Neuronal stem cell (in vitro differentiated cells): ENCODE measurements around the gene BIRC5.
A peak's percentile ranks its signal among the peaks of the same experiment; 100 is the strongest.

ENCODE experiments used
- DNase-seq: peaks from one replicate; pipeline ENCODE4 v3.0.0-alpha.2; 2013; ENCODE audit warnings: low spot score
- H2AFZ ChIP-seq: one replicate; pipeline ENCODE4 v1.6.1; 2013; ENCODE audit warnings: mild to moderate bottlenecking, low read length, inconsistent platforms
- H2AK5ac ChIP-seq: 2 replicates; pipeline ENCODE4 v1.6.1; 2013; ENCODE audit warnings: low read depth, mild to moderate bottlenecking, inconsistent platforms, low read length, moderate library complexity, mixed read lengths
- H2BK120ac ChIP-seq: 2 replicates; pipeline ENCODE4 v1.6.1; 2013; ENCODE audit warnings: low read depth, mild to moderate bottlenecking, inconsistent platforms, low read length, moderate library complexity, mixed read lengths
- H2BK12ac ChIP-seq: one replicate; pipeline ENCODE4 v1.6.1; 2013; ENCODE audit warnings: low read length, inconsistent platforms
- H2BK15ac ChIP-seq: 2 replicates; pipeline ENCODE4 v1.6.1; 2013; ENCODE audit warnings: mild to moderate bottlenecking, low read length, inconsistent platforms, mixed read lengths
- H2BK5ac ChIP-seq: one replicate; pipeline ENCODE4 v1.6.1; 2013; ENCODE audit warnings: inconsistent platforms, mild to moderate bottlenecking, low read length, moderate library complexity
- H3K14ac ChIP-seq: one replicate; pipeline ENCODE4 v1.6.1; 2013; ENCODE audit warnings: low read length, inconsistent platforms
- H3K18ac ChIP-seq: 2 replicates; pipeline ENCODE4 v1.6.1; 2013; ENCODE audit warnings: low read length, inconsistent platforms
- H3K23ac ChIP-seq: 2 replicates; pipeline ENCODE4 v1.6.1; 2013; ENCODE audit warnings: low read depth, mild to moderate bottlenecking, mixed read lengths, low read length, inconsistent platforms; ENCODE audit not compliant: poor library complexity
- H3K27ac ChIP-seq: replicated peaks from 3 replicates; pipeline ENCODE4 v1.5.1; 2013; ENCODE audit warnings: low read length, inconsistent platforms
- H3K27me3 ChIP-seq, 3 experiments: 2 replicates each; pipeline ENCODE4 v1.6.1; 2013; ENCODE audit warnings: low read length in 3 of 3, mild to moderate bottlenecking in 2 of 3, inconsistent platforms in 1 of 3, low read depth in 1 of 3, mixed read lengths in 1 of 3, moderate library complexity in 1 of 3; ENCODE audit not compliant: control insufficient read depth in 3 of 3, insufficient read depth in 3 of 3
- H3K36me3 ChIP-seq, 2 donors: replicated peaks in 1 of 2; 2 replicates each; pipeline ENCODE4 v1.6.1; 2013; ENCODE audit warnings: low read length in 2 of 2; ENCODE audit not compliant: control insufficient read depth in 2 of 2, insufficient read depth in 2 of 2
- H3K4ac ChIP-seq: 2 replicates; pipeline ENCODE4 v1.6.1; 2013; ENCODE audit warnings: inconsistent platforms, mild to moderate bottlenecking, low read length, moderate library complexity
- H3K4me1 ChIP-seq, 2 donors: 1 replicate in 1 of 2; 2 replicates in 1 of 2; pipeline ENCODE4 v1.6.1; 2013; ENCODE audit warnings: low read length in 2 of 2, low read depth in 1 of 2; ENCODE audit not compliant: control insufficient read depth in 2 of 2, insufficient read depth in 1 of 2
- H3K4me2 ChIP-seq: one replicate; pipeline ENCODE4 v1.6.1; 2013; ENCODE audit warnings: mild to moderate bottlenecking, low read length, inconsistent platforms; ENCODE audit not compliant: insufficient read depth, poor library complexity, severe bottlenecking
- H3K4me3 ChIP-seq, 2 donors: 2 replicates each; pipeline ENCODE4 v1.5.1; 2013; ENCODE audit warnings: low read length in 2 of 2, mild to moderate bottlenecking in 2 of 2, inconsistent platforms in 1 of 2, moderate library complexity in 1 of 2
- H3K79me1 ChIP-seq: one replicate; pipeline ENCODE4 v1.6.1; 2013; ENCODE audit warnings: low read depth, mild to moderate bottlenecking, inconsistent platforms, low read length, moderate library complexity
- H3K9ac ChIP-seq: one replicate; pipeline ENCODE4 v1.6.1; 2013; ENCODE audit warnings: mild to moderate bottlenecking, low read depth, low read length, inconsistent platforms; ENCODE audit not compliant: poor library complexity
- H3K9me3 ChIP-seq, 2 donors: replicated peaks in 1 of 2; 2 replicates each; pipeline versions ENCODE3 to v1.6.1; 2013; ENCODE audit warnings: low read length in 2 of 2, mild to moderate bottlenecking in 2 of 2, inconsistent platforms in 1 of 2, low read depth in 1 of 2, mixed read lengths in 1 of 2, moderate library complexity in 1 of 2; ENCODE audit not compliant: control insufficient read depth in 2 of 2, insufficient read depth in 1 of 2
- H4K8ac ChIP-seq: one replicate; pipeline ENCODE4 v1.6.1; 2013; ENCODE audit warnings: low read depth, mild to moderate bottlenecking, inconsistent platforms, low read length, moderate library complexity
- H4K91ac ChIP-seq: one replicate; pipeline ENCODE4 v1.6.1; 2013; ENCODE audit warnings: low read length, low read depth, mild to moderate bottlenecking, inconsistent platforms; ENCODE audit not compliant: poor library complexity
- WGBS, 2 donors: extraction: QIAGEN DNeasy Blood & Tissue Kit; methylation state at CpG; one replicate each; pipeline ENCODE4 v1.1.7; 2013; ENCODE audit warnings: missing lambda C conversion rate in 2 of 2, mixed read lengths in 1 of 2; ENCODE audit not compliant: insufficient read length in 2 of 2, insufficient replicate concordance in 1 of 2; ENCODE audit errors: extremely low coverage in 2 of 2; 5-methylcytosine and 5-hydroxymethylcytosine counted together

The BIRC5 gene

DNA sequence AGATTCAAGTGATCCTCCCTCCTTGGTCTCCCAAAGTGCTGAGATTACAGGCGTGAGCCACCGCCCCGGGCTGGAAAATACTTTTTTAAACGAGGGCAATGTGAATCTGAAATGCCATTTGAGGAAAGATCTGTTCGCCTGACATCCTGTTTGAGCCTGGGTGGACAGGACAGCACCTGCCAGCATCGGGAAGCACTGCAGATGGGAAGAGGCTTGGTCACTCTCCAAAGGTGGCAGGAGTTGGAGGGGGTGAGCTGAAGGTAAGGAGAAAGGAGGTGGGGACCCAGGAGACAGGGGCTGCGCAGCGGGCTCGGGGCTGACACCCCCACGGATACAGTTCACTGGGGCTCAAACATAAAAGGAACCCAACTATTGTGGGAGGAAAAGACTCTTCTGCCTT is 3.9 kb upstream of the BIRC5 start:
- no peak overlapping the region for H3K4me2 ChIP-seq
- no peak overlapping the region for H3K4ac ChIP-seq
- peaks cover 0 to 2% (median 0%) of the 10 kb centered on the region in 3 experiments for H3K27me3 ChIP-seq
- no peak overlapping the region for H3K4me3 ChIP-seq
- no peak overlapping the region for H3K27ac ChIP-seq
- H3K9me3 ChIP-seq = peaks cover 0 to 2% of the 10 kb centered on the region in 2 donors
- H3K23ac ChIP-seq = no peak overlapping the region
- H3K4me1 ChIP-seq = peaks cover 1 to 5% of the 10 kb centered on the region in 2 donors
- no peak overlapping the region for H2BK120ac ChIP-seq
- peak overlapping the region; percentile 77 for H3K9ac ChIP-seq
- WGBS, 2 donors = no CpG with 5 or more reads among the region's 10 CpGs
- H2AK5ac ChIP-seq = no peak overlapping the region
- H4K8ac ChIP-seq = no peak overlapping the region
- no peak overlapping the region for H2AFZ ChIP-seq
- H2BK5ac ChIP-seq = no peak overlapping the region
- H3K18ac ChIP-seq = no peak overlapping the region
- H3K79me1 ChIP-seq = peaks cover 5% of the 10 kb centered on the region
- no peak for DNase-seq
- no peak overlapping the region for H4K91ac ChIP-seq
- H2BK12ac ChIP-seq = no peak overlapping the region
- H3K36me3 ChIP-seq = peaks cover 5 to 20% of the 10 kb centered on the region in 2 donors
- no peak overlapping the region for H3K14ac ChIP-seq
- no peak overlapping the region for H2BK15ac ChIP-seq

DNA sequence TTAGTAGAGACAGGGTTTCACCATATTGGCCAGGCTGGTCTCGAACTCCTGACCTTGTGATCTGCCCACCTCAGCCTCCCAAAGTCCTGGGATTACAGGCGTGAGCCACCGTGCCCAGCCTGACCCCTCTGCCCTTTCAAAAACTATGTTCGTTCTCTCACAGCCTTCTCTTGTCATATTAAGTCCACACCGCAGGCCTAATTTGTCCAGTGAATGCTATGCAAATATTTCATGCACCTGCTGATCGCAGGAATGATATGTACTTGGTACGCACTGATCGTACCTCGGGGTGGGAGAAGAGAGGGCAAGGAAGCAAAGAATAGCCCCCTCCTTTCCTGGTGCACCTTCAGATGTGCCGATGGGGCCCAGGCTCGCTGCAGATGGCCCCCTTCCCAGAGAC is 3.0 kb upstream of the BIRC5 start:
- H2BK15ac ChIP-seq = no peak overlapping the region
- no peak overlapping the region for H3K4me3 ChIP-seq
- peak overlapping the region; percentile 67 for H3K23ac ChIP-seq
- H3K79me1 ChIP-seq = peaks cover 5% of the 10 kb centered on the region
- H3K27ac ChIP-seq = no peak overlapping the region
- peaks cover 0 to 2% (median 0%) of the 10 kb centered on the region in 3 experiments for H3K27me3 ChIP-seq
- no peak overlapping the region for H2BK12ac ChIP-seq
- no peak overlapping the region for H2AK5ac ChIP-seq
- H3K14ac ChIP-seq = peak overlapping the region; percentile 56
- no peak for DNase-seq
- H3K4me2 ChIP-seq = no peak overlapping the region
- H3K9me3 ChIP-seq = peaks cover 0 to 2% of the 10 kb centered on the region in 2 donors
- no CpG with 5 or more reads among the region's 11 CpGs for WGBS, 2 donors
- no peak overlapping the region for H3K4ac ChIP-seq
- no peak overlapping the region for H4K8ac ChIP-seq
- no peak overlapping the region for H2BK5ac ChIP-seq
- H3K4me1 ChIP-seq = peaks cover 1 to 5% of the 10 kb centered on the region in 2 donors
- no peak overlapping the region for H4K91ac ChIP-seq
- H2BK120ac ChIP-seq = no peak overlapping the region
- H2AFZ ChIP-seq = no peak overlapping the region
- no peak overlapping the region for H3K9ac ChIP-seq
- no peak overlapping the region for H3K18ac ChIP-seq
- peaks cover 3 to 18% of the 10 kb centered on the region in 2 donors for H3K36me3 ChIP-seq

- Histone ChIP-seq H2BK15ac (no peak overlapping the region), H3K4me1 (peaks cover 3 to 5% of the 10 kb centered on the region in 2 donors), H3K4me3 (peak overlapping the region; percentile 95 to 100), H3K23ac (no peak overlapping the region), H3K36me3 (peaks cover 17 to 37% of the 10 kb centered on the region in 2 donors), H2BK120ac (no peak overlapping the region), H2AK5ac (peak overlapping the region; percentile 35), H3K14ac (peak overlapping the region; percentile 25), H3K9ac (peak overlapping the region; percentile 91), H3K27me3 (peaks cover 0 to 2% (median 0%) of the 10 kb centered on the region in 3 experiments), H4K8ac (no peak overlapping the region), H3K18ac (peak overlapping the region; percentile 96), H3K79me1 (peaks cover 9% of the 10 kb centered on the region), H2BK5ac (peak overlapping the region; percentile 85), H3K9me3 (peaks cover 0 to 2% of the 10 kb centered on the region in 2 donors), H3K4ac (no peak overlapping the region), H3K4me2 (peak overlapping the region; percentile 95), H3K27ac (peak overlapping the region; percentile 50), H4K91ac (peak overlapping the region; percentile 45), H2BK12ac (no peak overlapping the region), H2AFZ (peak overlapping the region; percentile 86)
- no peak for DNase-seq
- WGBS, 2 donors = no CpG with 5 or more reads among the region's 5 CpGs
Measured at GRCh38 chr17:78214706-78215061, 631 bp downstream of the BIRC5 start.

- H3K4me3 ChIP-seq = no peak overlapping the region
- H2BK120ac ChIP-seq = no peak overlapping the region
- no peak overlapping the region for H3K9ac ChIP-seq
- no peak overlapping the region for H4K8ac ChIP-seq
- H2AFZ ChIP-seq = no peak overlapping the region
- H3K4me1 ChIP-seq = peaks cover 1 to 4% of the 10 kb centered on the region in 2 donors
- no CpG with 5 or more reads among the region's 11 CpGs for WGBS, 2 donors
- DNase-seq = no peak
- no peak overlapping the region for H4K91ac ChIP-seq
- no peak overlapping the region for H2BK12ac ChIP-seq
- no peak overlapping the region for H2BK5ac ChIP-seq
- no peak overlapping the region for H3K23ac ChIP-seq
- H3K79me1 ChIP-seq = peaks cover 4% of the 10 kb centered on the region
- no peak overlapping the region for H3K4ac ChIP-seq
- H3K4me2 ChIP-seq = no peak overlapping the region
- no peak overlapping the region for H3K14ac ChIP-seq
- peak overlapping the region; percentile 26 for H3K27ac ChIP-seq
- peaks cover 45 to 82% of the 10 kb centered on the region in 2 donors for H3K36me3 ChIP-seq
- no peak overlapping the region for H3K18ac ChIP-seq
- H2AK5ac ChIP-seq = no peak overlapping the region
- peaks cover 0 to 2% of the 10 kb centered on the region in 2 donors for H3K9me3 ChIP-seq
- H2BK15ac ChIP-seq = no peak overlapping the region
- no peaks in the 10 kb centered on the region for H3K27me3 ChIP-seq
Measured at GRCh38 chr17:78219396-78220150, 5.5 kb downstream of the BIRC5 start.
